Activated CD8-positive, alpha-beta memory T cell treated with anti-CD3 and anti-CD28 coated beads for 1 hour (primary cell): Measurements from ENCODE around the gene KCNAB1.
"Not testable (repeated sequence)": the region's sequence is repeated elsewhere in the genome, so short reads cannot be mapped to it uniquely, and the experiment has no call there.

Experiments used
- DNase-seq, 2 donors: peaks; one replicate each; pipeline ENCODE4 v3.0.0-alpha.2; 2020; ENCODE audit warnings: low read depth in 1 of 2; ENCODE audit errors: extremely low read depth in 1 of 2

Gene KCNAB1

GRCh38 chr3:156120528-156121251, at the start of gene KCNAB1:
TSS of gene KCNAB1 (plus strand) at chr3:156120578.
- no peak for DNase-seq

- no peak for DNase-seq
These were observed 49.3 kb upstream of the KCNAB1 start for GRCh38 chr3:156071031-156071430.

- not testable (repeated sequence) for DNase-seq
These were observed 47.3 kb upstream of the KCNAB1 start for GRCh38 chr3:156072950-156073657.

GRCh38 chr3:156090126-156090525, 30.3 kb upstream of the KCNAB1 start:
- no peak for DNase-seq

GRCh38 chr3:156093964-156094363, 26.4 kb upstream of the KCNAB1 start:
- no peak for DNase-seq

- DNase-seq, result no peak
These were observed 26.0 kb upstream of the KCNAB1 start for GRCh38 chr3:156094391-156094790.

GRCh38 chr3:156095652-156096051, 24.7 kb upstream of the KCNAB1 start:
- DNase-seq, result not testable (repeated sequence)

- DNase-seq, result no peak
These were observed 21.8 kb upstream of the KCNAB1 start for GRCh38 chr3:156098437-156099035.

- not testable (repeated sequence) for DNase-seq
These were observed 21.0 kb upstream of the KCNAB1 start for GRCh38 chr3:156099348-156099747.

- not testable (repeated sequence) for DNase-seq
These were observed 20.4 kb upstream of the KCNAB1 start for GRCh38 chr3:156099984-156100383.

GRCh38 chr3:156102267-156102931, 18.0 kb upstream of the KCNAB1 start:
- DNase-seq, result no peak

- no peak for DNase-seq
These were observed 13.5 kb upstream of the KCNAB1 start for GRCh38 chr3:156106721-156107373.

- no peak for DNase-seq
These were observed 12.9 kb upstream of the KCNAB1 start for GRCh38 chr3:156107504-156107903.

- DNase-seq, result no peak
These were observed 11.8 kb upstream of the KCNAB1 start for GRCh38 chr3:156108616-156109015.

- DNase-seq, result no peak
These were observed 10.4 kb upstream of the KCNAB1 start for GRCh38 chr3:156109989-156110388.

GRCh38 chr3:156126467-156126866, 6.1 kb downstream of the KCNAB1 start:
- DNase-seq, result no peak

- DNase-seq, result no peak
These were observed 10.9 kb downstream of the KCNAB1 start for GRCh38 chr3:156131241-156131640.

GRCh38 chr3:156131799-156132198, 11.4 kb downstream of the KCNAB1 start:
- no peak for DNase-seq

- DNase-seq, result no peak
These were observed 11.9 kb downstream of the KCNAB1 start for GRCh38 chr3:156132313-156132712.

- no peak for DNase-seq
These were observed 12.7 kb downstream of the KCNAB1 start for GRCh38 chr3:156133076-156133475.
